ENCODE measurements around the gene ASNSD1.

DNA sequence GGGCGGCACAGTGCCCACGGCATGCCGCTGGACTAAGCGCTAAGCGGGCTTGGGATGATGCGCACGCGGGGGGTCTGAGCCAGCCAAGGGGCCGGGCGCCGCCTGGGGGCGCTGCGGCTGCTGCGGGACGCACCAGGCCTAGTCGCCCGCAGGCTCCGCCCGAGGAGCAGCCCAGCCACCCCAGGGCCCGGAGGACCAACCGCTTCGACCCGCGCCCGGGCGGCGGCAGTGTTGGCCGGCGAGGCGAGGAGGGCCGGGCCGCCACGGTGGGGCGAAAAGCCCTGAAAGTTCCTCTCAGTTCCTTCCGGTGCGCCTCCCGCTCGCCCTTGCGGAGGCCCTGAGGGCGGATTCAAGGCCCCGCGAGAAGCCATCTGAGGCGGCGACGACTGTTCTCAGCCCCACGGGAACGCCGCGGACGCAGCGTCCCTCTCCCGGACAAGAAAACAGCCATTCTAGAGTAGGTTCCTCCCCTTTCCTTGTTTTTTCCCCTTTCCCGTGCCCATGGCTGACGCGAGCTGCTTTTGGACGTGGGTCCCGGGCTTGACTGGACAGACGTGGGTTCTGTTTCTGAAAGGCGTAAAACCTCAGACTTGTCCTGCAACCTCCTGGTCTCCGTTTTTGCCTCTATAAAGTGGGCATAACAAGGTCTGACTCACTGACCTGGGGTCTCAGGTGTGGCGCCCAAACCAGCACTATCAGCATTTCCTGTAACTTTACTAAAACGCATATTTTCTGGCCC lies 13.3 kb downstream of the ASNSD1 start, which contains the start of gene ANKAR:
- no peak for TF ChIP-seq EZH2 (IDR thresholded peaks at IDR 0.05; ENCODE audit: insufficient read depth, poor library complexity, severe bottlenecking)
- TF ChIP-seq EZH2phosphoT487 (IDR thresholded peaks at IDR 0.05; ENCODE audit: insufficient read depth, low read depth) = no peak
